K562 (cell line): ENCODE measurements around the gene FBXO4. TPM values are rescaled to one million over a fixed set of nuclear protein-coding genes. Genes with fewer than 3 reads are reported as not detected.

Source experiments
- HEY1 ChIP-seq: fragments of 250-450 bp; sonication (Bioruptor Pico); IDR thresholded peaks from 2 replicates; pipeline ENCODE4 v1.5.0; 2020; ENCODE audit warnings: mild to moderate bottlenecking, moderate library complexity, borderline replicate concordance
- MAFF ChIP-seq: IDR thresholded peaks from 2 replicates; pipeline ENCODE4 v1.6.1; 2012; ENCODE audit warnings: low read length, improper control_type of control experiment
- POLR2G ChIP-seq: fragments of 200-400 bp; formaldehyde crosslinking; IDR thresholded peaks from 2 replicates; pipeline ENCODE4 v1.6.1; 2017; ENCODE audit warnings: low read depth, mild to moderate bottlenecking, antibody characterized with exemption, low read length, moderate library complexity
- UBTF ChIP-seq, 2 experiments: IDR thresholded peaks; 2 replicates each; pipeline ENCODE4 v1.6.1; 2012; ENCODE audit warnings: improper control_type of control experiment in 2 of 2, low read depth in 2 of 2, low read length in 2 of 2, borderline replicate concordance in 1 of 2
- ZKSCAN8 ChIP-seq: fragments of 200-800 bp; sonication (Bioruptor generic); IDR thresholded peaks from 2 replicates; pipeline ENCODE4 v1.6.1; 2016; ENCODE audit warnings: missing genetic modification characterization, missing compliant biosample characterization
- ZNF518B ChIP-seq: fragments of 250-450 bp; sonication (Bioruptor Pico); IDR thresholded peaks from 2 replicates; pipeline ENCODE4 v1.5.0; 2021; ENCODE audit warnings: mild to moderate bottlenecking, moderate library complexity
- polyA plus RNA-seq, 8 experiments: library from polyadenylated mRNA; depleted of rRNA in 4 of 8; stranded (reverse) in 5 of 8; unstranded in 3 of 8; fragments of >200 nt; fragmentation: Nextera tagmentation in 2 of 8; fragmentation: Illumina TruSeq in 1 of 8; extraction: Ambion mirVana in 2 of 8; extraction: Trizol in 1 of 8; gene quantifications; 2 replicates each; pipeline versions ENCODE4 v1.2.1 to v1.2.3, GENCODE V29; 2011 to 2014; ENCODE audit warnings: inconsistent platforms in 1 of 8, missing spikeins in 1 of 8
- total RNA-seq, 7 experiments: library from RNA; depleted of rRNA in 6 of 7; stranded (reverse); fragments of >200 nt in 6 of 7; fragmentation: Illumina TruSeq in 2 of 7; extraction: Trizol in 2 of 7; gene quantifications; 2 replicates each; pipeline versions ENCODE4 v1.2.1 to v1.2.3, GENCODE V29; 2011 to 2021; ENCODE audit warnings: low replicate concordance in 1 of 7
- TF ChIP-seq, protein P1 (sequence below), 3 experiments: fragments of 200-800 bp in 1 of 3; fragments of 250-450 bp in 1 of 3; fragments of 450-650 bp in 1 of 3; sonication (Bioruptor Pico) in 1 of 3; sonication (Bioruptor generic) in 1 of 3; formaldehyde crosslinking in 1 of 3; IDR thresholded peaks; 2 replicates each; pipeline versions ENCODE4 v1.6.1 to v1.8.0; 2016 to 2022; ENCODE audit warnings: mild to moderate bottlenecking in 2 of 3, missing genetic modification characterization in 2 of 3, missing compliant biosample characterization in 1 of 3, moderate library complexity in 1 of 3

FBXO4 gene
- total and polyA plus RNA-seq, 9 of the 15 experiments (the other 6 are each of a cell fraction or from before 2014, with no cell fraction given) = 5.9 to 33.4 (median 19.6) TPM

- TF ChIP-seq, protein P1, sequence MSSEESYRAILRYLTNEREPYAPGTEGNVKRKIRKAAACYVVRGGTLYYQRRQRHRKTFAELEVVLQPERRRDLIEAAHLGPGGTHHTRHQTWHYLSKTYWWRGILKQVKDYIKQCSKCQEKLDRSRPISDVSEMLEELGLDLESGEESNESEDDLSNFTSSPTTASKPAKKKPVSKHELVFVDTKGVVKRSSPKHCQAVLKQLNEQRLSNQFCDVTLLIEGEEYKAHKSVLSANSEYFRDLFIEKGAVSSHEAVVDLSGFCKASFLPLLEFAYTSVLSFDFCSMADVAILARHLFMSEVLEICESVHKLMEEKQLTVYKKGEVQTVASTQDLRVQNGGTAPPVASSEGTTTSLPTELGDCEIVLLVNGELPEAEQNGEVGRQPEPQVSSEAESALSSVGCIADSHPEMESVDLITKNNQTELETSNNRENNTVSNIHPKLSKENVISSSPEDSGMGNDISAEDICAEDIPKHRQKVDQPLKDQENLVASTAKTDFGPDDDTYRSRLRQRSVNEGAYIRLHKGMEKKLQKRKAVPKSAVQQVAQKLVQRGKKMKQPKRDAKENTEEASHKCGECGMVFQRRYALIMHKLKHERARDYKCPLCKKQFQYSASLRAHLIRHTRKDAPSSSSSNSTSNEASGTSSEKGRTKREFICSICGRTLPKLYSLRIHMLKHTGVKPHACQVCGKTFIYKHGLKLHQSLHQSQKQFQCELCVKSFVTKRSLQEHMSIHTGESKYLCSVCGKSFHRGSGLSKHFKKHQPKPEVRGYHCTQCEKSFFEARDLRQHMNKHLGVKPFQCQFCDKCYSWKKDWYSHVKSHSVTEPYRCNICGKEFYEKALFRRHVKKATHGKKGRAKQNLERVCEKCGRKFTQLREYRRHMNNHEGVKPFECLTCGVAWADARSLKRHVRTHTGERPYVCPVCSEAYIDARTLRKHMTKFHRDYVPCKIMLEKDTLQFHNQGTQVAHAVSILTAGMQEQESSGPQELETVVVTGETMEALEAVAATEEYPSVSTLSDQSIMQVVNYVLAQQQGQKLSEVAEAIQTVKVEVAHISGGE (CRISPR knock-in tag; IDR thresholded peaks at IDR 0.05) = no peak; a peak in 2 of 6 replicates
- TF ChIP-seq POLR2G = no peak
- TF ChIP-seq HEY1 (CRISPR knock-in tag) = no peak
- TF ChIP-seq MAFF = no peak
- TF ChIP-seq ZKSCAN8 (CRISPR knock-in tag) = no peak
- TF ChIP-seq ZNF518B = no peak
- TF ChIP-seq UBTF (IDR thresholded peaks at IDR 0.05; ENCODE audit: borderline replicate concordance in 1 of 2, low read depth in 2 of 2, low read length in 2 of 2) = peak in 1 of 2 experiments; percentile 2; a peak in 2 of 4 replicates
- TF ChIP-seq, all 486 proteins: peak for 18
Measured at GRCh38 chr5:41925555-41925951, 472 bp downstream of the FBXO4 start (continued).
